HepG2 (cell line): Measurements from ENCODE around the gene KXD1. TPM values are rescaled to one million over a fixed set of nuclear protein-coding genes. Genes with fewer than 3 reads are reported as not detected.

ENCODE experiments used
- ATM ChIP-seq: fragments of 450-650 bp; IDR thresholded peaks from 2 replicates; pipeline ENCODE4 v1.7.1; 2017; ENCODE audit warnings: mild to moderate bottlenecking, borderline replicate concordance
- FOXA3 ChIP-seq: IDR thresholded peaks from 2 replicates; pipeline ENCODE4 v1.6.1; 2016; ENCODE audit warnings: missing genetic modification reagents, missing compliant biosample characterization
- FOXC1 ChIP-seq: sonication (generic); formaldehyde crosslinking; IDR thresholded peaks from 2 replicates; pipeline ENCODE4 v1.8.0; 2022; ENCODE audit warnings: mild to moderate bottlenecking, missing genetic modification reagents, borderline replicate concordance
- GTF2F1 ChIP-seq: fragments of 150-350 bp; IDR thresholded peaks from 2 replicates; pipeline ENCODE4 v1.6.1; 2014; ENCODE audit warnings: low read length
- HDAC1 ChIP-seq: sonication (generic); formaldehyde crosslinking; IDR thresholded peaks from 2 replicates; pipeline ENCODE4 v1.5.1; 2020; ENCODE audit warnings: mild to moderate bottlenecking, missing genetic modification reagents
- HNF4A ChIP-seq: sonication (generic); formaldehyde crosslinking; IDR thresholded peaks from 2 replicates; pipeline ENCODE4 v1.4.0; 2020; ENCODE audit warnings: missing genetic modification reagents
- HOXA3 ChIP-seq: sonication (generic); formaldehyde crosslinking; IDR thresholded peaks from 2 replicates; pipeline ENCODE4 v1.5.0; 2020; ENCODE audit warnings: missing genetic modification reagents
- MTA3 ChIP-seq: sonication (generic); formaldehyde crosslinking; IDR thresholded peaks from 2 replicates; pipeline ENCODE4 v1.4.0; 2020; ENCODE audit warnings: missing genetic modification reagents
- PCBP1 ChIP-seq: fragments of 200-400 bp; formaldehyde crosslinking; IDR thresholded peaks from 2 replicates; pipeline ENCODE4 v1.6.1; 2017; ENCODE audit warnings: mild to moderate bottlenecking, low read depth, low read length, borderline replicate concordance
- RBFOX2 ChIP-seq: fragments of 200-400 bp; formaldehyde crosslinking; IDR thresholded peaks from 2 replicates; pipeline ENCODE4 v1.6.1; 2017; ENCODE audit warnings: low read depth, mild to moderate bottlenecking, low read length
- RFXAP ChIP-seq: sonication (generic); formaldehyde crosslinking; IDR thresholded peaks from 2 replicates; pipeline ENCODE4 v1.4.0; 2020; ENCODE audit warnings: missing genetic modification reagents, borderline replicate concordance
- ZNF12 ChIP-seq: sonication (generic); formaldehyde crosslinking; IDR thresholded peaks from 2 replicates; pipeline ENCODE4 v1.5.0; 2020; ENCODE audit warnings: missing genetic modification reagents
- ZNF205 ChIP-seq: IDR thresholded peaks from 2 replicates; pipeline ENCODE4 v1.6.1; 2018; ENCODE audit warnings: missing biosample characterization, missing genetic modification reagents
- ZNF207 ChIP-seq: fragments of 450-650 bp; IDR thresholded peaks from 2 replicates; pipeline ENCODE4 v1.6.1; 2016; ENCODE audit warnings: antibody characterized with exemption, borderline replicate concordance
- ZNF598 ChIP-seq: sonication (generic); formaldehyde crosslinking; IDR thresholded peaks from 2 replicates; pipeline ENCODE4 v1.5.1; 2020; ENCODE audit warnings: mild to moderate bottlenecking, missing genetic modification reagents, borderline replicate concordance
- ZNF878 ChIP-seq: sonication (generic); formaldehyde crosslinking; IDR thresholded peaks from 2 replicates; pipeline ENCODE4 v1.8.1; 2023; ENCODE audit warnings: mild to moderate bottlenecking, missing genetic modification reagents, moderate library complexity
- polyA plus RNA-seq, 8 experiments: library from polyadenylated mRNA; depleted of rRNA in 3 of 8; stranded (reverse) in 7 of 8; unstranded in 1 of 8; fragments of >200 nt; fragmentation: Illumina TruSeq in 4 of 8; extraction: Trizol in 4 of 8; gene quantifications; 2 replicates each; pipeline versions ENCODE4 v1.2.1 to v1.2.3, GENCODE V29; 2011 to 2016; ENCODE audit warnings: low read depth in 4 of 8, missing spikeins in 1 of 8, mixed read lengths in 1 of 8; ENCODE audit not compliant: insufficient read depth in 1 of 8
- total RNA-seq, 5 experiments: library from RNA; depleted of rRNA; stranded (reverse); fragments of >200 nt; fragmentation: Illumina TruSeq; extraction: Trizol; gene quantifications; 2 replicates each; pipeline ENCODE4 v1.2.3, GENCODE V29; 2016; ENCODE audit warnings: low read depth in 1 of 5
- TF ChIP-seq, protein P1 (sequence below): sonication (generic); formaldehyde crosslinking; IDR thresholded peaks from 2 replicates; pipeline ENCODE4 v1.8.0; 2022; ENCODE audit warnings: missing genetic modification reagents, mild to moderate bottlenecking, moderate library complexity, borderline replicate concordance
- TF ChIP-seq, protein P2 (sequence below): sonication (generic); formaldehyde crosslinking; IDR thresholded peaks from 2 replicates; pipeline ENCODE4 v1.4.0; 2020; ENCODE audit warnings: missing genetic modification reagents
- TF ChIP-seq, protein P3 (sequence below): sonication (generic); formaldehyde crosslinking; IDR thresholded peaks from 2 replicates; pipeline ENCODE4 v1.4.0; 2020; ENCODE audit warnings: low read depth, missing genetic modification reagents
- TF ChIP-seq, protein P4 (sequence below): sonication (generic); formaldehyde crosslinking; IDR thresholded peaks from 2 replicates; pipeline ENCODE4 v1.5.1; 2020; ENCODE audit warnings: missing genetic modification reagents, mild to moderate bottlenecking, borderline replicate concordance

KXD1 gene
- total and polyA plus RNA-seq, 2 of the 13 experiments (the other 11 are each of a cell fraction or from before 2014, with no cell fraction given) = 44.6 to 143 TPM

DNA sequence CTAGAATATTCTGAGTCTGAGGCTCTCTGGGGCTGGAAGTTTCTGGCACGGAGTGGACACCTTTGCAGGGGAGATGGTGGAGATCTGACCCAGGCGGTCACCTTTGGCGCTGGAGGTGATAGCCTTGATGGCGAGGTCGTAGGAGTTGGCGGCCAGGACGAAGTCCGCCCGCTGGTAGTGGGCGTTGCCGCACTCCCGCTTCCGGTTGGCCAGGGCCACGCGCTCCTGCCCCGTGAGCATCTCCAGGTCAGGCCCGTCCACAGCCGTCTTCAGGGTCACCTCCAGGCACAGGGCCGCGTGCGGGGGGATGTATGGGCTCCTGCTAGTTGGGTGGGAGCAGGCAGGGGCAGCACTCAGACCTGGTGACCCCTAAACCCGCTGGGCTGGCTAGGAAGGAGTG lies 19.6 kb upstream of the KXD1 start (continued):
- TF ChIP-seq ZNF205 (CRISPR knock-in tag) (no peak), ZNF207 (no peak), HNF4A (CRISPR knock-in tag) (0 out of 2 replicates have a peak, but pooled peaks have one; percentile 8), ZNF598 (CRISPR knock-in tag) (no peak), ZNF12 (CRISPR knock-in tag) (no peak), ZNF878 (CRISPR knock-in tag) (no peak), FOXA3 (CRISPR knock-in tag) (no peak), RBFOX2 (peak; percentile 55), PCBP1 (no peak), FOXC1 (CRISPR knock-in tag) (no peak), HDAC1 (CRISPR knock-in tag) (no peak), ATM (no peak), MTA3 (CRISPR knock-in tag) (no peak), GTF2F1 (no peak), RFXAP (no peak), HOXA3 (CRISPR knock-in tag) (peak; percentile 28; the same call in 1 of the 2 replicates)
- TF ChIP-seq, protein P1, sequence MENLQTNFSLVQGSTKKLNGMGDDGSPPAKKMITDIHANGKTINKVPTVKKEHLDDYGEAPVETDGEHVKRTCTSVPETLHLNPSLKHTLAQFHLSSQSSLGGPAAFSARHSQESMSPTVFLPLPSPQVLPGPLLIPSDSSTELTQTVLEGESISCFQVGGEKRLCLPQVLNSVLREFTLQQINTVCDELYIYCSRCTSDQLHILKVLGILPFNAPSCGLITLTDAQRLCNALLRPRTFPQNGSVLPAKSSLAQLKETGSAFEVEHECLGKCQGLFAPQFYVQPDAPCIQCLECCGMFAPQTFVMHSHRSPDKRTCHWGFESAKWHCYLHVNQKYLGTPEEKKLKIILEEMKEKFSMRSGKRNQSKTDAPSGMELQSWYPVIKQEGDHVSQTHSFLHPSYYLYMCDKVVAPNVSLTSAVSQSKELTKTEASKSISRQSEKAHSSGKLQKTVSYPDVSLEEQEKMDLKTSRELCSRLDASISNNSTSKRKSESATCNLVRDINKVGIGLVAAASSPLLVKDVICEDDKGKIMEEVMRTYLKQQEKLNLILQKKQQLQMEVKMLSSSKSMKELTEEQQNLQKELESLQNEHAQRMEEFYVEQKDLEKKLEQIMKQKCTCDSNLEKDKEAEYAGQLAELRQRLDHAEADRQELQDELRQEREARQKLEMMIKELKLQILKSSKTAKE = no peak
- TF ChIP-seq, protein P2, sequence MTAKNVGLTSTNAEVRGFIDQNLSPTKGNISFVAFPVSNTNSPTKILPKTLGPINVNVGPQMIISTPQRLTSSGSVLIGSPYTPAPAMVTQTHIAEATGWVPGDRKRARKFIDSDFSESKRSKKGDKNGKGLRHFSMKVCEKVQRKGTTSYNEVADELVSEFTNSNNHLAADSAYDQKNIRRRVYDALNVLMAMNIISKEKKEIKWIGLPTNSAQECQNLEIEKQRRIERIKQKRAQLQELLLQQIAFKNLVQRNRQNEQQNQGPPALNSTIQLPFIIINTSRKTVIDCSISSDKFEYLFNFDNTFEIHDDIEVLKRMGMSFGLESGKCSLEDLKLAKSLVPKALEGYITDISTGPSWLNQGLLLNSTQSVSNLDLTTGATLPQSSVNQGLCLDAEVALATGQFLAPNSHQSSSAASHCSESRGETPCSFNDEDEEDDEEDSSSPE = no peak
- TF ChIP-seq, protein P3, sequence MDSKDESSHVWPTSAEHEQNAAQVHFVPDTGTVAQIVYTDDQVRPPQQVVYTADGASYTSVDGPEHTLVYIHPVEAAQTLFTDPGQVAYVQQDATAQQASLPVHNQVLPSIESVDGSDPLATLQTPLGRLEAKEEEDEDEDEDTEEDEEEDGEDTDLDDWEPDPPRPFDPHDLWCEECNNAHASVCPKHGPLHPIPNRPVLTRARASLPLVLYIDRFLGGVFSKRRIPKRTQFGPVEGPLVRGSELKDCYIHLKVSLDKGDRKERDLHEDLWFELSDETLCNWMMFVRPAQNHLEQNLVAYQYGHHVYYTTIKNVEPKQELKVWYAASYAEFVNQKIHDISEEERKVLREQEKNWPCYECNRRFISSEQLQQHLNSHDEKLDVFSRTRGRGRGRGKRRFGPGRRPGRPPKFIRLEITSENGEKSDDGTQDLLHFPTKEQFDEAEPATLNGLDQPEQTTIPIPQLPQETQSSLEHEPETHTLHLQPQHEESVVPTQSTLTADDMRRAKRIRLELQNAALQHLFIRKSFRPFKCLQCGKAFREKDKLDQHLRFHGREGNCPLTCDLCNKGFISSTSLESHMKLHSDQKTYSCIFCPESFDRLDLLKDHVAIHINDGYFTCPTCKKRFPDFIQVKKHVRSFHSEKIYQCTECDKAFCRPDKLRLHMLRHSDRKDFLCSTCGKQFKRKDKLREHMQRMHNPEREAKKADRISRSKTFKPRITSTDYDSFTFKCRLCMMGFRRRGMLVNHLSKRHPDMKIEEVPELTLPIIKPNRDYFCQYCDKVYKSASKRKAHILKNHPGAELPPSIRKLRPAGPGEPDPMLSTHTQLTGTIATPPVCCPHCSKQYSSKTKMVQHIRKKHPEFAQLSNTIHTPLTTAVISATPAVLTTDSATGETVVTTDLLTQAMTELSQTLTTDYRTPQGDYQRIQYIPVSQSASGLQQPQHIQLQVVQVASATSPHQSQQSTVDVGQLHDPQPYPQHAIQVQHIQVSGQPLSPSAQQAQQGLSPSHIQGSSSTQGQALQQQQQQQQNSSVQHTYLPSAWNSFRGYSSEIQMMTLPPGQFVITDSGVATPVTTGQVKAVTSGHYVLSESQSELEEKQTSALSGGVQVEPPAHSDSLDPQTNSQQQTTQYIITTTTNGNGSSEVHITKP = no peak
- TF ChIP-seq, protein P4, sequence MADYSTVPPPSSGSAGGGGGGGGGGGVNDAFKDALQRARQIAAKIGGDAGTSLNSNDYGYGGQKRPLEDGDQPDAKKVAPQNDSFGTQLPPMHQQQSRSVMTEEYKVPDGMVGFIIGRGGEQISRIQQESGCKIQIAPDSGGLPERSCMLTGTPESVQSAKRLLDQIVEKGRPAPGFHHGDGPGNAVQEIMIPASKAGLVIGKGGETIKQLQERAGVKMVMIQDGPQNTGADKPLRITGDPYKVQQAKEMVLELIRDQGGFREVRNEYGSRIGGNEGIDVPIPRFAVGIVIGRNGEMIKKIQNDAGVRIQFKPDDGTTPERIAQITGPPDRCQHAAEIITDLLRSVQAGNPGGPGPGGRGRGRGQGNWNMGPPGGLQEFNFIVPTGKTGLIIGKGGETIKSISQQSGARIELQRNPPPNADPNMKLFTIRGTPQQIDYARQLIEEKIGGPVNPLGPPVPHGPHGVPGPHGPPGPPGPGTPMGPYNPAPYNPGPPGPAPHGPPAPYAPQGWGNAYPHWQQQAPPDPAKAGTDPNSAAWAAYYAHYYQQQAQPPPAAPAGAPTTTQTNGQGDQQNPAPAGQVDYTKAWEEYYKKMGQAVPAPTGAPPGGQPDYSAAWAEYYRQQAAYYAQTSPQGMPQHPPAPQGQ (CRISPR knock-in tag) = no peak
